B cell (primary cell): Measurements from ENCODE around the gene VKORC1. TPM values are rescaled to one million over a fixed set of nuclear protein-coding genes. Genes with fewer than 3 reads are reported as not detected.

Experiments
- ATAC-seq: fragments of 200-7000 bp; cut with Tn5 transposase; one replicate; pipeline ENCODE4 v1.10.0; 2021; ENCODE audit warnings: low read depth, mild to moderate bottlenecking, moderate number of reproducible peaks, moderate library complexity
- CTCF ChIA-PET: fragments of 350-600 bp; sonication (Branson Sonifier 250); formaldehyde crosslinking; loops from one replicate; lab custom pipeline; 2021; ENCODE audit warnings: antibody characterized with exemption, inconsistent platforms; lab: Charles Lee
- POLR2A ChIA-PET: fragments of 350-600 bp; sonication (Branson Sonifier 250); formaldehyde crosslinking; loops from one replicate; lab custom pipeline; 2021; ENCODE audit warnings: antibody characterized with exemption; lab: Charles Lee
- DNase-seq: peaks from one replicate; pipeline ENCODE4 v3.0.0; 2013
- H2AFZ ChIP-seq: 2 replicates; pipeline ENCODE4 v1.6.1; 2012; ENCODE audit warnings: mild to moderate bottlenecking, low read depth, low read length; ENCODE audit not compliant: insufficient read depth, poor library complexity, severe bottlenecking
- H3K27ac ChIP-seq, 2 donors: 1 replicate in 1 of 2; 2 replicates in 1 of 2; pipeline ENCODE4 v1.5.1; 2012 to 2013; ENCODE audit warnings: low read length in 2 of 2, mild to moderate bottlenecking in 2 of 2, moderate library complexity in 1 of 2
- H3K27me3 ChIP-seq, 4 experiments: fragments of 200-600 bp in 1 of 4; sonication (generic) in 1 of 4; replicated peaks in 1 of 4; 1 replicate in 2 of 4; 2 replicates in 2 of 4; pipeline versions ENCODE4 v1.6.1 to v1.7.0; 2013 to 2016; ENCODE audit warnings: low read length in 3 of 4, mild to moderate bottlenecking in 2 of 4, mixed read lengths in 1 of 4, moderate library complexity in 1 of 4; ENCODE audit not compliant: insufficient read depth in 4 of 4, control insufficient read depth in 3 of 4; ENCODE audit errors: control extremely low read depth in 1 of 4
- H3K36me3 ChIP-seq, 2 experiments: replicated peaks in 1 of 2; 1 replicate in 1 of 2; 2 replicates in 1 of 2; pipeline versions ENCODE4 v1.6.1 to v1.7.1; 2013; ENCODE audit warnings: low read length in 1 of 2; ENCODE audit not compliant: insufficient read depth in 2 of 2, control insufficient read depth in 1 of 2; ENCODE audit errors: control extremely low read depth in 1 of 2, extremely low read depth in 1 of 2
- H3K4me1 ChIP-seq, 2 donors: fragments of 200-600 bp in 1 of 2; sonication (generic) in 1 of 2; 1 replicate in 1 of 2; 2 replicates in 1 of 2; pipeline versions ENCODE4 v1.5.1 to v1.6.1; 2013 to 2017; ENCODE audit warnings: low read length in 2 of 2; ENCODE audit not compliant: control insufficient read depth in 2 of 2, insufficient read depth in 2 of 2
- H3K4me2 ChIP-seq: replicated peaks from 2 replicates; pipeline ENCODE3; 2012; ENCODE audit warnings: mild to moderate bottlenecking, low read depth, low read length; ENCODE audit not compliant: poor library complexity, severe bottlenecking
- H3K4me3 ChIP-seq, 5 experiments: fragments of 200-600 bp in 1 of 5; sonication (generic) in 1 of 5; 1 replicate in 3 of 5; 2 replicates in 2 of 5; pipeline versions ENCODE4 v1.5.1 to v1.7.0; 2011 to 2016; ENCODE audit warnings: low read length in 4 of 5, mild to moderate bottlenecking in 4 of 5, low read depth in 2 of 5, control low read depth in 1 of 5, moderate library complexity in 1 of 5; ENCODE audit not compliant: insufficient read depth in 1 of 5; ENCODE audit errors: control extremely low read depth in 1 of 5, extremely low read depth in 1 of 5
- H3K79me2 ChIP-seq: fragments of 200-600 bp; sonication (generic); one replicate; pipeline ENCODE4 v1.6.0; 2016; ENCODE audit warnings: low read length; ENCODE audit not compliant: control insufficient read depth, insufficient read depth
- H3K9ac ChIP-seq: fragments of 200-600 bp; sonication (generic); 2 replicates; pipeline ENCODE4 v1.6.1; 2017; ENCODE audit warnings: mild to moderate bottlenecking, low read length, moderate library complexity
- H3K9me3 ChIP-seq, 3 donors: one replicate each; pipeline versions ENCODE4 v1.6.1 to v1.7.1; 2013; ENCODE audit warnings: low read length in 2 of 3; ENCODE audit not compliant: control insufficient read depth in 2 of 3, insufficient read depth in 1 of 3; ENCODE audit errors: control extremely low read depth in 1 of 3
- H4K20me1 ChIP-seq: 2 replicates; pipeline ENCODE4 v1.6.0; 2012; ENCODE audit warnings: mild to moderate bottlenecking, low read length; ENCODE audit not compliant: insufficient read depth, control insufficient read depth, poor library complexity, severe bottlenecking
- H3K27ac Mint-ChIP-seq: one replicate; pipeline ENCODE4 v1.8.0; 2021; ENCODE audit warnings: mixed read lengths
- H3K27me3 Mint-ChIP-seq: one replicate; pipeline ENCODE4 v1.8.0; 2021; ENCODE audit warnings: mixed read lengths
- H3K4me1 Mint-ChIP-seq: one replicate; pipeline ENCODE4 v1.8.0; 2021; ENCODE audit warnings: mixed read lengths
- H3K4me3 Mint-ChIP-seq: one replicate; pipeline ENCODE4 v1.8.0; 2021; ENCODE audit warnings: mixed read lengths
- H3K9me3 Mint-ChIP-seq: one replicate; pipeline ENCODE4 v1.8.0; 2022; ENCODE audit warnings: mixed read lengths; ENCODE audit not compliant: insufficient read depth
- EZH2 ChIP-seq: IDR thresholded peaks from 2 replicates; pipeline ENCODE4 v1.6.1; 2012; ENCODE audit warnings: borderline replicate concordance, low read depth, mild to moderate bottlenecking, moderate library complexity, low read length; ENCODE audit not compliant: insufficient read depth, poor library complexity, severe bottlenecking
- WGBS: methylation state at CpG from one replicate; pipeline ENCODE4 v1.1.5; 2013; ENCODE audit warnings: missing lambda C conversion rate; ENCODE audit not compliant: insufficient coverage; 5-methylcytosine and 5-hydroxymethylcytosine counted together
- intact Hi-C: fragments of 100-400 bp; cut with micrococcal nuclease; formaldehyde crosslinking; loops from one replicate; pipeline ENCODE4 v1.10.0; 2022
- polyA plus RNA-seq: library from polyadenylated mRNA; depleted of rRNA; stranded (reverse); fragments of >200 nt; gene quantifications from 2 replicates; pipeline ENCODE4 v1.2.3, GENCODE V29; 2012
- total RNA-seq, 2 donors: library from RNA; stranded (reverse); fragments of 120-200 nt in 1 of 2; gene quantifications; 1 replicate in 1 of 2; 2 replicates in 1 of 2; pipeline versions ENCODE4 v1.2.3 to v1.2.4, GENCODE V29; 2013 to 2022
- TF ChIP-seq, protein P1 (sequence below): fragments of 200-600 bp; IDR thresholded peaks from one replicate; pipeline ENCODE4 v1.8.0; 2022; ENCODE audit warnings: antibody characterized with exemption, mild to moderate bottlenecking

The VKORC1 gene
- total and polyA plus RNA-seq, 2 donors (not counting 1 experiment from before 2014, with no cell fraction given), result 31.8 to 45.7 TPM

DNA sequence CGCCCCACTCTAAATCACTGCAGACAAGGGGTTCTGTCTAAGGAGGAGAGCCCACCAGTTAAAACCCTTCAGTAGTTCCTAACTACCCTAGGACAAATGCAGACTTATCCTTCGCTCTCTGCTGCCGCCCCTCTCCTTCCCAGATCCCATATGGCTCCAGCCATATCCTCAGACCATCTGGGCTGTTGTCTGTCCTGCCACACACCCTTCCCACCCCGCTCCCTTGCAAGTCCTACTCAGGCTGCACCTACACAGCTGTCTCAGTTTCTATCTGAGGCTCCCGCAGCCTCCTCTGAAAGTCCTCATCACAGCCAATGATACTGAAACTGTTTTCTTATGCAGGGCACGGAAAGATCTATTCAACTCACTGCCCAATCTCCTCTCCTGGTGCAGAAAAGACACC is 12.9 kb upstream of the VKORC1 start:
- Mint-ChIP-seq H3K4me3 (peak overlapping the region; percentile 91), H3K9me3 (no peaks in the 10 kb centered on the region), H3K27me3 (no peaks in the 10 kb centered on the region), H3K4me1 (peaks cover 21% of the 10 kb centered on the region), H3K27ac (peak overlapping the region; percentile 82)
- ChIA-PET CTCF (interaction anchor here (1.0 to 1.2 kb wide), 3 partner anchors 10 to 35 kb away, joined by 3 to 4 read pairs (median 3); partner anchors contain the start of gene KAT8), POLR2A (interaction anchor here (1.1 kb wide), 1 partner anchor 10 kb away, joined by 3 read pairs; the partner anchor contains the start of gene KAT8)
- Histone ChIP-seq H3K79me2 (peaks cover 10% of the 10 kb centered on the region), H3K36me3 (peaks cover 0 to 26% of the 10 kb centered on the region in 2 experiments), H3K9me3 (no peaks in the 10 kb centered on the region), H3K4me1 (peaks cover 7 to 18% of the 10 kb centered on the region in 2 donors), H3K9ac (no peak overlapping the region), H3K4me2 (peak overlapping the region; percentile 100), H2AFZ (peak overlapping the region; percentile 92), H3K27me3 (no peaks in the 10 kb centered on the region), H3K27ac (no peak overlapping the region), H4K20me1 (peaks cover 4% of the 10 kb centered on the region), H3K4me3 (no peak overlapping the region)
- TF ChIP-seq, protein P1, sequence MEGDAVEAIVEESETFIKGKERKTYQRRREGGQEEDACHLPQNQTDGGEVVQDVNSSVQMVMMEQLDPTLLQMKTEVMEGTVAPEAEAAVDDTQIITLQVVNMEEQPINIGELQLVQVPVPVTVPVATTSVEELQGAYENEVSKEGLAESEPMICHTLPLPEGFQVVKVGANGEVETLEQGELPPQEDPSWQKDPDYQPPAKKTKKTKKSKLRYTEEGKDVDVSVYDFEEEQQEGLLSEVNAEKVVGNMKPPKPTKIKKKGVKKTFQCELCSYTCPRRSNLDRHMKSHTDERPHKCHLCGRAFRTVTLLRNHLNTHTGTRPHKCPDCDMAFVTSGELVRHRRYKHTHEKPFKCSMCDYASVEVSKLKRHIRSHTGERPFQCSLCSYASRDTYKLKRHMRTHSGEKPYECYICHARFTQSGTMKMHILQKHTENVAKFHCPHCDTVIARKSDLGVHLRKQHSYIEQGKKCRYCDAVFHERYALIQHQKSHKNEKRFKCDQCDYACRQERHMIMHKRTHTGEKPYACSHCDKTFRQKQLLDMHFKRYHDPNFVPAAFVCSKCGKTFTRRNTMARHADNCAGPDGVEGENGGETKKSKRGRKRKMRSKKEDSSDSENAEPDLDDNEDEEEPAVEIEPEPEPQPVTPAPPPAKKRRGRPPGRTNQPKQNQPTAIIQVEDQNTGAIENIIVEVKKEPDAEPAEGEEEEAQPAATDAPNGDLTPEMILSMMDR, result no peak
- TF ChIP-seq EZH2, result no peak
- ATAC-seq, result no peak
- no peak for DNase-seq
- 78% methylated on average over 6 of the region's 6 CpGs for WGBS
- intact Hi-C loops, result loop anchor here (10.0 kb wide), 1 partner anchor 77 kb away; the partner anchor contains the start of gene FUS
